Measurements from ENCODE around the gene DSTN. TPM values are rescaled to one million over a fixed set of nuclear protein-coding genes. Genes with fewer than 3 reads are reported as not detected.
A peak's percentile ranks its signal among the peaks of the same experiment; 100 is the strongest.

Gene DSTN
- total and polyA plus RNA-seq, 2 of the 4 experiments (the other 2 are of a cell fraction): 221 to 269 TPM

GRCh38 chr20:17655865-17656479, 86.1 kb downstream of the DSTN start:
- no peak overlapping the region for H3K4me3 ChIP-seq (ENCODE audit: insufficient read depth, low read depth, low read length)
- POLR2A ChIA-PET (ENCODE audit: unreplicated experiment): interaction anchor here (0.7 kb wide), 1 partner anchor 716 kb away, joined by 4 read pairs; no protein-coding TSS in a partner anchor
- WGBS, 2 experiments (ENCODE audit: extremely low coverage in 2 of 2, insufficient read length in 1 of 2): 71% methylated on average over 6 of the region's 11 CpGs; no CpG with 5 or more reads in 1 of the 2 experiments
- H4K20me1 ChIP-seq (ENCODE audit: insufficient read depth, low read length): peaks cover 94% of the 10 kb centered on the region
- no peak overlapping the region for H2BK15ac ChIP-seq (ENCODE audit: low read depth, low read length)
- H3K27me3 ChIP-seq (ENCODE audit: control insufficient read depth, insufficient read depth, low read length): no peaks in the 10 kb centered on the region
- peaks cover 26 to 90% of the 10 kb centered on the region in 2 experiments; a peak in 3 of 4 replicates for H3K79me1 ChIP-seq (ENCODE audit: low read depth in 1 of 2, low read length in 2 of 2)
- DNase-seq (peak; percentile 67), ATAC-seq (ENCODE audit: low read depth) (peak; percentile 6; the same call in 1 of the 2 replicates)
- H3K18ac ChIP-seq (ENCODE audit: low read depth, low read length): no peak overlapping the region
- no peak overlapping the region for H3K14ac ChIP-seq (replicated peaks; ENCODE audit: low read depth, low read length)
- H3K56ac ChIP-seq (ENCODE audit: extremely low read depth, insufficient read depth, low read length): no peak overlapping the region
- H3K4me1 ChIP-seq (ENCODE audit: control insufficient read depth, insufficient read depth, low read length): peaks cover 36% of the 10 kb centered on the region
- H2AFZ ChIP-seq (replicated peaks; ENCODE audit: low read length, poor library complexity): no peak overlapping the region
- H3K36me3 ChIP-seq (ENCODE audit: control insufficient read depth, insufficient read depth, low read length): peaks cover 56% of the 10 kb centered on the region
- TF ChIP-seq FOS (IDR thresholded peaks at IDR 0.05; ENCODE audit: low read depth, low read length) (peak; percentile 33; the same call in 1 of the 2 replicates), MAZ (IDR thresholded peaks at IDR 0.05; ENCODE audit: borderline replicate concordance, low read depth, low read length) (no peak), CHD1 (IDR thresholded peaks at IDR 0.05; ENCODE audit: low read depth, low read length) (no peak), MAFK (IDR thresholded peaks at IDR 0.05; ENCODE audit: low read depth, low read length) (peak; percentile 19; the same call in 1 of the 2 replicates), NFE2L2 (IDR thresholded peaks at IDR 0.05; ENCODE audit: low read depth, low read length) (0 out of 2 replicates have a peak, but pooled peaks have one; percentile 13)
- H2AK9ac ChIP-seq (replicated peaks; ENCODE audit: low read depth, low read length, poor library complexity): no peak overlapping the region
- CTCF ChIA-PET: interaction anchor here (0.8 to 1.4 kb wide), 2 partner anchors 49 to 255 kb away, joined by 3 read pairs; no protein-coding TSS in a partner anchor
- H3K23ac ChIP-seq (ENCODE audit: low read depth, low read length): no peak overlapping the region
- H3K27ac ChIP-seq (ENCODE audit: insufficient read depth, low read length): no peak overlapping the region; the same call in 1 of the 2 replicates
- H3K9me1 ChIP-seq (ENCODE audit: insufficient read depth, low read length): peaks cover 26% of the 10 kb centered on the region
- no peak overlapping the region for H4K91ac ChIP-seq (ENCODE audit: insufficient read depth, low read depth, low read length)
- no TSS peak for BruUV-seq (replicated peaks)
- no peak overlapping the region for H2BK120ac ChIP-seq (ENCODE audit: low read depth, low read length)
- no peak overlapping the region for H3K4me2 ChIP-seq (ENCODE audit: low read depth, low read length)
- H2AK5ac ChIP-seq (ENCODE audit: low read depth, low read length): no peak overlapping the region
- no peak overlapping the region for H3K4ac ChIP-seq (ENCODE audit: low read depth, low read length)
- H3K9me3 ChIP-seq (ENCODE audit: control insufficient read depth, insufficient read depth, low read length): peaks cover 7% of the 10 kb centered on the region; the same call in 1 of the 2 replicates
- no peak overlapping the region for H2BK20ac ChIP-seq (ENCODE audit: low read depth, low read length)
- no peak overlapping the region for H4K5ac ChIP-seq (ENCODE audit: low read depth, low read length)
- H3K9ac ChIP-seq (ENCODE audit: low read depth, low read length): no peak overlapping the region
- no peak overlapping the region for H4K8ac ChIP-seq (ENCODE audit: low read depth in 2 of 2, low read length in 2 of 2)
- dilution Hi-C loops (cut with HindIII; ENCODE audit: low sequenced_read_pairs, unreplicated experiment) (no loop called here), intact Hi-C loops (cut with micrococcal nuclease) (loop anchor here (1.0 kb wide), 1 partner anchor 242 kb away; no protein-coding TSS in a partner anchor), in situ Hi-C loops (cut with MboI; ENCODE audit: low sequenced_read_pairs) (no loop called here)
- no peak overlapping the region for H2BK5ac ChIP-seq (ENCODE audit: low read depth, low read length, poor library complexity, severe bottlenecking)
